IMR-90 (cell line): ENCODE results near the gene SH2B2. TPM values are rescaled to one million over a fixed set of nuclear protein-coding genes. Genes with fewer than 3 reads are reported as not detected.

Source experiments
- ATAC-seq: fragments of 200-7000 bp; cut with Tn5 transposase; 2 replicates; pipeline ENCODE4 v1.9.1; 2020; ENCODE audit warnings: low read depth, mild to moderate bottlenecking, moderate library complexity
- BruUV-seq: library from RNA; stranded (reverse); fragments of 400-500 nt; replicated peaks from 2 replicates; lab custom pipeline; 2021; lab: Mats Ljungman, UMichigan
- CTCF ChIA-PET: fragments of 300-600 bp; formaldehyde crosslinking; extraction: SDS; loops from one replicate; lab custom pipeline; 2021; ENCODE audit warnings: antibody characterized with exemption; lab: Yijun Ruan, JAX
- POLR2A ChIA-PET: fragments of 300-600 bp; sonication (Branson Sonifier 250); formaldehyde crosslinking; loops from one replicate; lab custom pipeline; 2022; ENCODE audit warnings: antibody characterized with exemption; ENCODE audit not compliant: unreplicated experiment; lab: Charles Lee
- DNase-seq: peaks from one replicate; pipeline ENCODE4 v3.0.0; 2013
- H2AFZ ChIP-seq: replicated peaks from 2 replicates; pipeline ENCODE3; 2013; ENCODE audit warnings: low read length, mild to moderate bottlenecking; ENCODE audit not compliant: poor library complexity
- H2AK5ac ChIP-seq: 2 replicates; pipeline ENCODE4 v1.6.1; 2013; ENCODE audit warnings: low read depth, low read length, inconsistent platforms
- H2AK9ac ChIP-seq: replicated peaks from 2 replicates; pipeline ENCODE3; 2013; ENCODE audit warnings: mild to moderate bottlenecking, low read depth, low read length, moderate library complexity; ENCODE audit not compliant: poor library complexity
- H2BK120ac ChIP-seq: 2 replicates; pipeline ENCODE4 v1.6.1; 2013; ENCODE audit warnings: low read depth, low read length, inconsistent platforms
- H2BK15ac ChIP-seq: 3 replicates; pipeline ENCODE4 v1.6.1; 2013; ENCODE audit warnings: low read depth, low read length, inconsistent platforms
- H2BK20ac ChIP-seq: 2 replicates; pipeline ENCODE4 v1.6.1; 2013; ENCODE audit warnings: low read depth, mild to moderate bottlenecking, inconsistent platforms, low read length, moderate library complexity
- H2BK5ac ChIP-seq: 2 replicates; pipeline ENCODE4 v1.6.1; 2013; ENCODE audit warnings: mild to moderate bottlenecking, low read depth, low read length, inconsistent platforms; ENCODE audit not compliant: poor library complexity, severe bottlenecking
- H3K14ac ChIP-seq: replicated peaks from 2 replicates; pipeline ENCODE4 v1.6.1; 2013; ENCODE audit warnings: low read depth, low read length, inconsistent platforms
- H3K18ac ChIP-seq: 2 replicates; pipeline ENCODE4 v1.6.1; 2013; ENCODE audit warnings: low read depth, low read length, control low read depth
- H3K23ac ChIP-seq: 2 replicates; pipeline ENCODE4 v1.6.1; 2013; ENCODE audit warnings: low read depth, low read length, inconsistent platforms
- H3K27ac ChIP-seq: 2 replicates; pipeline ENCODE4 v1.5.1; 2013; ENCODE audit warnings: mild to moderate bottlenecking, control low read depth, low read length; ENCODE audit not compliant: insufficient read depth
- H3K27me3 ChIP-seq: 2 replicates; pipeline ENCODE4 v1.6.1; 2013; ENCODE audit warnings: low read length; ENCODE audit not compliant: control insufficient read depth, insufficient read depth
- H3K36me3 ChIP-seq: 2 replicates; pipeline ENCODE4 v1.6.1; 2013; ENCODE audit warnings: low read length, mixed read lengths; ENCODE audit not compliant: control insufficient read depth, insufficient read depth
- H3K4ac ChIP-seq: 2 replicates; pipeline ENCODE4 v1.6.1; 2013; ENCODE audit warnings: low read depth, low read length, inconsistent platforms
- H3K4me1 ChIP-seq: 2 replicates; pipeline ENCODE4 v1.6.1; 2013; ENCODE audit warnings: low read length, mixed read lengths; ENCODE audit not compliant: control insufficient read depth, insufficient read depth
- H3K4me2 ChIP-seq: 2 replicates; pipeline ENCODE4 v1.6.1; 2013; ENCODE audit warnings: low read depth, mild to moderate bottlenecking, control low read depth, low read length, moderate library complexity
- H3K4me3 ChIP-seq: 2 replicates; pipeline ENCODE4 v1.5.1; 2013; ENCODE audit warnings: low read depth, mild to moderate bottlenecking, control low read depth, low read length, moderate library complexity; ENCODE audit not compliant: insufficient read depth
- H3K56ac ChIP-seq: 2 replicates; pipeline ENCODE4 v1.6.1; 2013; ENCODE audit warnings: low read length, inconsistent platforms; ENCODE audit not compliant: insufficient read depth; ENCODE audit errors: extremely low read depth
- H3K79me1 ChIP-seq, 2 experiments: 2 replicates each; pipeline ENCODE4 v1.6.1; 2013; ENCODE audit warnings: low read length in 2 of 2, inconsistent platforms in 1 of 2, low read depth in 1 of 2
- H3K9ac ChIP-seq: 2 replicates; pipeline ENCODE4 v1.6.1; 2013; ENCODE audit warnings: low read depth, low read length, control low read depth
- H3K9me1 ChIP-seq: 2 replicates; pipeline ENCODE4 v1.6.1; 2013; ENCODE audit warnings: low read length, inconsistent platforms; ENCODE audit not compliant: insufficient read depth
- H3K9me3 ChIP-seq: 2 replicates; pipeline ENCODE4 v1.6.1; 2013; ENCODE audit warnings: low read length; ENCODE audit not compliant: control insufficient read depth, insufficient read depth
- H4K20me1 ChIP-seq: 2 replicates; pipeline ENCODE4 v1.6.1; 2013; ENCODE audit warnings: low read length, inconsistent platforms; ENCODE audit not compliant: insufficient read depth
- H4K5ac ChIP-seq: 2 replicates; pipeline ENCODE4 v1.6.1; 2013; ENCODE audit warnings: mild to moderate bottlenecking, low read depth, low read length, control low read depth
- H4K8ac ChIP-seq, 2 experiments: 2 replicates each; pipeline ENCODE4 v1.6.1; 2013; ENCODE audit warnings: low read depth in 2 of 2, low read length in 2 of 2, control low read depth in 1 of 2, inconsistent platforms in 1 of 2
- H4K91ac ChIP-seq: 2 replicates; pipeline ENCODE4 v1.6.1; 2013; ENCODE audit warnings: low read depth, low read length, inconsistent platforms; ENCODE audit not compliant: insufficient read depth
- BHLHE40 ChIP-seq: fragments of 150-350 bp; IDR thresholded peaks from 2 replicates; pipeline ENCODE4 v1.6.1; 2016; ENCODE audit warnings: mild to moderate bottlenecking, low read depth, low read length
- CEBPB ChIP-seq: IDR thresholded peaks from 2 replicates; pipeline ENCODE4 v1.6.1; 2012; ENCODE audit warnings: low read depth, low read length, improper control_type of control experiment
- CHD1 ChIP-seq: IDR thresholded peaks from 2 replicates; pipeline ENCODE4 v1.6.1; 2012; ENCODE audit warnings: low read depth, low read length, improper control_type of control experiment
- FOS ChIP-seq: fragments of 150-350 bp; IDR thresholded peaks from 2 replicates; pipeline ENCODE4 v1.6.1; 2016; ENCODE audit warnings: low read depth, low read length
- MAFK ChIP-seq: IDR thresholded peaks from 2 replicates; pipeline ENCODE4 v1.6.1; 2012; ENCODE audit warnings: low read depth, low read length, improper control_type of control experiment
- MAZ ChIP-seq: IDR thresholded peaks from 2 replicates; pipeline ENCODE4 v1.6.1; 2012; ENCODE audit warnings: low read depth, mild to moderate bottlenecking, low read length, improper control_type of control experiment, moderate library complexity, borderline replicate concordance
- MXI1 ChIP-seq: IDR thresholded peaks from 2 replicates; pipeline ENCODE4 v1.6.1; 2012; ENCODE audit warnings: low read depth, mild to moderate bottlenecking, low read length, moderate library complexity, borderline replicate concordance
- NFE2L2 ChIP-seq: fragments of 150-350 bp; IDR thresholded peaks from 2 replicates; pipeline ENCODE4 v1.6.1; 2016; ENCODE audit warnings: low read depth, mild to moderate bottlenecking, low read length
- POLR2A ChIP-seq: IDR thresholded peaks from 2 replicates; pipeline ENCODE4 v1.6.1; 2012; ENCODE audit warnings: mild to moderate bottlenecking, low read depth, low read length
- RAD21 ChIP-seq: IDR thresholded peaks from 2 replicates; pipeline ENCODE4 v1.6.1; 2012; ENCODE audit warnings: low read length, improper control_type of control experiment
- RCOR1 ChIP-seq: IDR thresholded peaks from 2 replicates; pipeline ENCODE4 v1.6.1; 2012; ENCODE audit warnings: mild to moderate bottlenecking, low read length, improper control_type of control experiment; ENCODE audit not compliant: insufficient replicate concordance
- SMC3 ChIP-seq: fragments of 150-350 bp; IDR thresholded peaks from 2 replicates; pipeline ENCODE4 v1.6.1; 2016; ENCODE audit warnings: low read depth, mild to moderate bottlenecking, antibody characterized with exemption, low read length, moderate library complexity
- WGBS, 2 experiments: methylation state at CpG; one replicate each; pipeline versions ENCODE4 v1.1.5 to v1.1.7; 2013; ENCODE audit warnings: missing lambda C conversion rate in 2 of 2; ENCODE audit not compliant: insufficient read length in 1 of 2; ENCODE audit errors: extremely low coverage in 2 of 2; 5-methylcytosine and 5-hydroxymethylcytosine counted together
- dilution Hi-C: fragments of 300-500 bp; cut with HindIII; formaldehyde crosslinking; loops from one replicate; pipeline ENCODE4 v1.14.3; 2018; ENCODE audit warnings: low sequenced_read_pairs; ENCODE audit not compliant: unreplicated experiment
- in situ Hi-C: fragments of 300-500 bp; cut with MboI; formaldehyde crosslinking; loops from 3 replicates; pipeline ENCODE4 v1.14.3; 2019; ENCODE audit warnings: low sequenced_read_pairs, inconsistent platforms, mixed read lengths
- intact Hi-C: fragments of 100-400 bp; cut with micrococcal nuclease; formaldehyde crosslinking; loops from 2 replicates; pipeline ENCODE4 v1.10.0; 2022
- polyA plus RNA-seq, 3 experiments: library from polyadenylated mRNA; depleted of rRNA; stranded (reverse); fragments of >200 nt; gene quantifications; 2 replicates each; pipeline ENCODE4 v1.2.3, GENCODE V29; 2012; ENCODE audit warnings: low replicate concordance in 1 of 3
- total RNA-seq: library from RNA; depleted of rRNA; stranded (reverse); fragments of >200 nt; gene quantifications from 2 replicates; pipeline ENCODE4 v1.2.3, GENCODE V29; 2012
- TF ChIP-seq, protein P1 (sequence below): conservative IDR thresholded peaks from 2 replicates; pipeline ENCODE4 v1.5.1; 2012; ENCODE audit warnings: mild to moderate bottlenecking, low read depth, low read length, improper control_type of control experiment
- TF ChIP-seq, protein P2 (sequence below): fragments of 150-350 bp; IDR thresholded peaks from 2 replicates; pipeline ENCODE4 v1.6.1; 2016; ENCODE audit warnings: low read depth, mild to moderate bottlenecking, low read length, moderate library complexity, borderline replicate concordance
- TF ChIP-seq, protein P3 (sequence below): fragments of 150-350 bp; IDR thresholded peaks from 2 replicates; pipeline ENCODE4 v1.6.1; 2017; ENCODE audit warnings: mild to moderate bottlenecking, antibody characterized with exemption, low read length, low read depth

The SH2B2 gene
- total and polyA plus RNA-seq, 2 of the 4 experiments (the other 2 are of a cell fraction): 0.36 to 0.99 TPM

DNA sequence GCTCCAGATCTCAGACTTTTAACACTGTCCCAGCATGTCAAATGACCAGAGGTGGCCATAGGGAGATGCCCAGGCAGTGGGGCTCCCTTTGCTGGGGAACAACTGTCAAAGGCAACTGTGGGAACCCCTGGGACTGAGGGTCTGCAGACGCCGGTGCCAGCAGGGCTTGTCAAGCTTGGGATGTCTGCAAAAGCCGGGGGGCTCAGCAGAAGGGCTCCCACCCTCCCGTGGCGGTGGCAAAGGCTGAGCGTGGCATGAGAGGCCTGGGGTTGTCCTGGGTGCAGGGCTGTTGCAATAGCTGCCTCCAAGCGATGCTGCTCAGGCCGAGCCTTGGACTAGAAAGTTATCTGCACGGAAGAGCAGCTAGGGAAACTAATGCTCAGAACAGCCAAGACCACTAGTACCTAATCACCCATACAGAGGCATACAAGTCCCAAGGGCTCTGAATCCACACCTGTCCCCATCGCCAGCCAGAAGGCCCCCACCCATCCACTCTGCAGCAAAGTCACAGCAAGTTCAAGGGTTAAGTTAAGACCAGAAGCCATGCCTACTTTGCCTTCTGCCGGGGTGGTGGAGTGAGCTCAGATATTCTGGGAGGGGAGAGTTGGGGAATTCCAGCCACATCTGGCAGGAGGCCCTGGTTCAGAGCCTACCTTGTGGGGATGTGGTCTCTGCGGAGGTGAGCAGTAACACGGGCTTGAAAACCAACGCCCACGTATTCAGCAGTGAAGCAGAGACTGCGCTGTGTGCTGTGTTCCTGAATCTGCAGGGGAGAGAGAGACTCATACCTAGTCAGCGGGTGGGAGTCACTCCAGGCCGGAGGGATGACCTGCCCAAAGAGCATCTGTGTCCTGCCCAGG is 4.6 kb downstream of the SH2B2 start:
- no peak overlapping the region for H2BK20ac ChIP-seq
- H4K8ac ChIP-seq: no peak overlapping the region
- no peak overlapping the region for H3K27ac ChIP-seq
- no peak overlapping the region for H3K4ac ChIP-seq
- H2BK5ac ChIP-seq: no peak overlapping the region
- H3K9me1 ChIP-seq: no peaks in the 10 kb centered on the region
- no peak overlapping the region for H2AFZ ChIP-seq
- H3K27me3 ChIP-seq: peaks cover 3% of the 10 kb centered on the region; the same call in 1 of the 2 replicates
- H3K23ac ChIP-seq: no peak overlapping the region
- no peak overlapping the region for H3K56ac ChIP-seq
- no peak overlapping the region for H2AK9ac ChIP-seq
- in situ Hi-C loops: no loop called here
- ATAC-seq: no peak
- DNase-seq: no peak
- H3K9me3 ChIP-seq: no peaks in the 10 kb centered on the region
- no peak overlapping the region for H3K9ac ChIP-seq
- no peaks in the 10 kb centered on the region; the same call in 1 of the 2 replicates for H3K4me1 ChIP-seq
- ChIA-PET CTCF (no interaction called here), POLR2A (no interaction called here)
- H3K79me1 ChIP-seq: peaks cover 0 to 8% of the 10 kb centered on the region in 2 experiments; a peak in 1 of 4 replicates
- peaks cover 12% of the 10 kb centered on the region; the same call in 1 of the 2 replicates for H4K20me1 ChIP-seq
- H3K4me2 ChIP-seq: no peak overlapping the region
- H4K91ac ChIP-seq: no peak overlapping the region
- WGBS, 2 experiments: 84% methylated on average over 9 of the region's 18 CpGs; no CpG with 5 or more reads in 1 of the 2 experiments
- H3K14ac ChIP-seq: no peak overlapping the region
- no peak overlapping the region for H2BK120ac ChIP-seq
- no TSS peak for BruUV-seq
- no peak overlapping the region for H2AK5ac ChIP-seq
- dilution Hi-C loops: no loop called here
- intact Hi-C loops: no loop called here
- no peak overlapping the region for H4K5ac ChIP-seq
- no peaks in the 10 kb centered on the region for H3K36me3 ChIP-seq
- no peak overlapping the region for H3K4me3 ChIP-seq
- no peak overlapping the region for H2BK15ac ChIP-seq
- no peak overlapping the region for H3K18ac ChIP-seq
- no peak for TF ChIP-seq POLR2A
- no peak for TF ChIP-seq CHD1
- TF ChIP-seq MXI1: no peak
- TF ChIP-seq CEBPB: no peak
- no peak for TF ChIP-seq MAZ
- TF ChIP-seq FOS: no peak
- no peak for TF ChIP-seq RCOR1
- TF ChIP-seq BHLHE40: no peak
- TF ChIP-seq, protein P1, sequence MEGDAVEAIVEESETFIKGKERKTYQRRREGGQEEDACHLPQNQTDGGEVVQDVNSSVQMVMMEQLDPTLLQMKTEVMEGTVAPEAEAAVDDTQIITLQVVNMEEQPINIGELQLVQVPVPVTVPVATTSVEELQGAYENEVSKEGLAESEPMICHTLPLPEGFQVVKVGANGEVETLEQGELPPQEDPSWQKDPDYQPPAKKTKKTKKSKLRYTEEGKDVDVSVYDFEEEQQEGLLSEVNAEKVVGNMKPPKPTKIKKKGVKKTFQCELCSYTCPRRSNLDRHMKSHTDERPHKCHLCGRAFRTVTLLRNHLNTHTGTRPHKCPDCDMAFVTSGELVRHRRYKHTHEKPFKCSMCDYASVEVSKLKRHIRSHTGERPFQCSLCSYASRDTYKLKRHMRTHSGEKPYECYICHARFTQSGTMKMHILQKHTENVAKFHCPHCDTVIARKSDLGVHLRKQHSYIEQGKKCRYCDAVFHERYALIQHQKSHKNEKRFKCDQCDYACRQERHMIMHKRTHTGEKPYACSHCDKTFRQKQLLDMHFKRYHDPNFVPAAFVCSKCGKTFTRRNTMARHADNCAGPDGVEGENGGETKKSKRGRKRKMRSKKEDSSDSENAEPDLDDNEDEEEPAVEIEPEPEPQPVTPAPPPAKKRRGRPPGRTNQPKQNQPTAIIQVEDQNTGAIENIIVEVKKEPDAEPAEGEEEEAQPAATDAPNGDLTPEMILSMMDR: no peak
- TF ChIP-seq, protein P2, sequence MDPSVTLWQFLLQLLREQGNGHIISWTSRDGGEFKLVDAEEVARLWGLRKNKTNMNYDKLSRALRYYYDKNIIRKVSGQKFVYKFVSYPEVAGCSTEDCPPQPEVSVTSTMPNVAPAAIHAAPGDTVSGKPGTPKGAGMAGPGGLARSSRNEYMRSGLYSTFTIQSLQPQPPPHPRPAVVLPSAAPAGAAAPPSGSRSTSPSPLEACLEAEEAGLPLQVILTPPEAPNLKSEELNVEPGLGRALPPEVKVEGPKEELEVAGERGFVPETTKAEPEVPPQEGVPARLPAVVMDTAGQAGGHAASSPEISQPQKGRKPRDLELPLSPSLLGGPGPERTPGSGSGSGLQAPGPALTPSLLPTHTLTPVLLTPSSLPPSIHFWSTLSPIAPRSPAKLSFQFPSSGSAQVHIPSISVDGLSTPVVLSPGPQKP: no peak
- no peak for TF ChIP-seq MAFK
- no peak for TF ChIP-seq SMC3
- no peak for TF ChIP-seq NFE2L2
- TF ChIP-seq, protein P3, sequence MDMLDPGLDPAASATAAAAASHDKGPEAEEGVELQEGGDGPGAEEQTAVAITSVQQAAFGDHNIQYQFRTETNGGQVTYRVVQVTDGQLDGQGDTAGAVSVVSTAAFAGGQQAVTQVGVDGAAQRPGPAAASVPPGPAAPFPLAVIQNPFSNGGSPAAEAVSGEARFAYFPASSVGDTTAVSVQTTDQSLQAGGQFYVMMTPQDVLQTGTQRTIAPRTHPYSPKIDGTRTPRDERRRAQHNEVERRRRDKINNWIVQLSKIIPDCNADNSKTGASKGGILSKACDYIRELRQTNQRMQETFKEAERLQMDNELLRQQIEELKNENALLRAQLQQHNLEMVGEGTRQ: no peak
- no peak for TF ChIP-seq RAD21
